Mucosa of stomach (tissue), 1 donor: ENCODE results near the gene ZNF484.
"Not testable (repeated sequence)": the region's sequence is repeated elsewhere in the genome, so short reads cannot be mapped to it uniquely, and the experiment has no call there.

Source experiments
- H3K27me3 ChIP-seq: one replicate; pipeline ENCODE4 v1.7.0; 2013; ENCODE audit warnings: mild to moderate bottlenecking, low read length; ENCODE audit not compliant: control insufficient read depth, insufficient read depth
- H3K36me3 ChIP-seq: one replicate; pipeline ENCODE4 v1.7.0; 2013; ENCODE audit warnings: low read length; ENCODE audit not compliant: control insufficient read depth, insufficient read depth
- H3K4me1 ChIP-seq: one replicate; pipeline ENCODE4 v1.7.0; 2013; ENCODE audit warnings: mild to moderate bottlenecking, low read length; ENCODE audit not compliant: control insufficient read depth, insufficient read depth
- H3K4me3 ChIP-seq: one replicate; pipeline ENCODE4 v1.7.0; 2013; ENCODE audit warnings: low read length
- H3K9ac ChIP-seq: one replicate; pipeline ENCODE4 v1.7.0; 2013; ENCODE audit warnings: mild to moderate bottlenecking, low read length, moderate library complexity
- H3K9me3 ChIP-seq: one replicate; pipeline ENCODE4 v1.7.0; 2013; ENCODE audit warnings: mild to moderate bottlenecking, low read length, moderate library complexity; ENCODE audit not compliant: control insufficient read depth
- donor health status: Pancreatic carcinoma.

ZNF484 gene

GRCh38 chr9:92877531-92878430 is at the start of gene ZNF484:
ZNF484 (minus strand) TSS chr9:92878038; CDS start chr9:92875029, 3,009 bp downstream.
- H3K27me3 ChIP-seq = no peaks in the 10 kb centered on the region
- no peaks in the 10 kb centered on the region for H3K9me3 ChIP-seq
- H3K4me3 ChIP-seq = peak within 1 kb of the TSS; percentile 99
- no peaks in the 10 kb centered on the region for H3K36me3 ChIP-seq
- H3K4me1 ChIP-seq = no peaks in the 10 kb centered on the region
- H3K9ac ChIP-seq = peak within 1 kb of the TSS; percentile 89

DNA sequence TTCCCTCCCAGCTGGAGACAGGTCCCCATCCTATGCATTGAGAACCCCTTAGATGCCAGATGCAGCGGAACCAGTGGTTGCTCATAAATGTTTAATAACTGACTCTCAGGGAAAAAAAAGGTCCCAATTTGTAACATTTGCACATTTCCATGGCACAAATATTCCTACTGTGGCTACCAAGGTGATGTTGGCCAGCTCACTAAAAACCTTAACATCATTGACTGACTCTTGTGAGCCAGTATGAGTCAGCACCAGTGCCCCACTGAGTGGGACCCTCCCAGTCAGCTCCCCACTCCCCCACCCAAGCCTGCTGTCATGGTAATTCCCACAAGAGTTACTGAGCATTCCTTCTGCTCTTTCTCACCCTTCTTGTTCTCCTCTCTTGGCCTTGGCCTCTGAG is 42.6 kb upstream of the ZNF484 start:
- no peak overlapping the region for H3K9ac ChIP-seq
- no peak overlapping the region for H3K4me3 ChIP-seq
- H3K9me3 ChIP-seq = no peaks in the 10 kb centered on the region
- H3K27me3 ChIP-seq = peaks cover 3% of the 10 kb centered on the region
- no peaks in the 10 kb centered on the region for H3K36me3 ChIP-seq
- no peaks in the 10 kb centered on the region for H3K4me1 ChIP-seq

DNA sequence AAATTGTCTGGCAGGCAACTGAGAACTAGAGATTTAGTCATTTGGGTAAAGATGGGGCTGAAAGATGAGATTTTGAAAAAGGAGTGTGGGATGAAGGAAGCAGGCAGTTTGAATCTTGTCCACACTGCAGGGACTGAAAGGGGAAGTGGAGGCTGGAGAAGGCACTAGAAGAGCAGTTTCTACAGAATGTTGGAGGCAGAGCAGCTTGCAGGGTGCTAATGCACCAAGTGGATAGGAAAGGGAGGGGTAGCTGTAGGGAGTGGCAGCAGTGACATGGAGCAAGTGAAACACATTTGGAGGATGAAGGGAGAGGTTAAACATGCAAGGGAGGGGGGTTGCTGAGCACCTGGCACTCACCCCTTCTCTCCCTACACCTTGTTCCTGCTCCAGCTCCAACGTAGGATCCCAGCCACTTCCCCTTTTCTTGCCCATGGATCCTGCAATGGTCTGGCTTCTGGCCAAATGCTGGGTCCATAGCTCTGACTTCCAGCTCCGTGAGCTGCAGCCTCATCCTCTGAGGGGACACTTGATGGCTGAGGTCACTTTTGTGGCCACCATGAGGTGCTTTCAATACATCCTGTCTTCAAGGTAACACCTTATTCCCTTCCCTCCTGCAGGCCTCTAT is 39.5 kb upstream of the ZNF484 start:
- Histone ChIP-seq H3K4me3 (no peak overlapping the region), H3K9me3 (no peaks in the 10 kb centered on the region), H3K9ac (no peak overlapping the region), H3K27me3 (peaks cover 17% of the 10 kb centered on the region), H3K4me1 (no peaks in the 10 kb centered on the region), H3K36me3 (no peaks in the 10 kb centered on the region)

- Histone ChIP-seq H3K9me3 (no peaks in the 10 kb centered on the region), H3K4me1 (peaks cover 7% of the 10 kb centered on the region), H3K27me3 (peaks cover 28% of the 10 kb centered on the region), H3K36me3 (no peaks in the 10 kb centered on the region), H3K4me3 (no peak overlapping the region), H3K9ac (no peak overlapping the region)
Observed at GRCh38 chr9:92911511-92912475, 34.0 kb upstream of the ZNF484 start.

GRCh38 chr9:92905137-92905536 is 27.3 kb upstream of the ZNF484 start:
- not testable (repeated sequence) for H3K4me1 ChIP-seq, H3K27me3 ChIP-seq, H3K9ac ChIP-seq, H3K4me3 ChIP-seq, H3K9me3 ChIP-seq, H3K36me3 ChIP-seq

DNA sequence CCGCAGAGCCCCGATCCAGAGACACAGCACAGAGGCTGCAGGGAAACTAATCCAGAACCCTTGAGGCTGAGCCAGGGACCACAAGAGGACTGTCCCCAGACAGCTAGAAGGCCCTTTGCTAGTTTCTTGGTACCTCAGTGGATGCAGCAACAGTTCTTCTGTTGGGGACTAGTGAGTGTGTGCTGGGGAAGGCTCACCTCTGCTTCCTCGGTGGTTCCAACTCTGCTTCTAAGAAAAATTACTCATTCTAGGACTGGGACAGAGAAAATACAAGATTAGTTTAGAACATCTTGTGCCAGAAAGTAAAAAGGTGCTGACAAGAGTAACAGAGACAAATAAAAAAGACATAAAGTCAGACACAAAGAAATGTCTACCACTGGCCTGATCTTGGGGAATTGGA is 19.5 kb upstream of the ZNF484 start:
- H3K9me3 ChIP-seq = no peaks in the 10 kb centered on the region
- H3K4me1 ChIP-seq = no peaks in the 10 kb centered on the region
- H3K27me3 ChIP-seq = no peaks in the 10 kb centered on the region
- H3K4me3 ChIP-seq = no peak overlapping the region
- H3K9ac ChIP-seq = no peak overlapping the region
- no peaks in the 10 kb centered on the region for H3K36me3 ChIP-seq

DNA sequence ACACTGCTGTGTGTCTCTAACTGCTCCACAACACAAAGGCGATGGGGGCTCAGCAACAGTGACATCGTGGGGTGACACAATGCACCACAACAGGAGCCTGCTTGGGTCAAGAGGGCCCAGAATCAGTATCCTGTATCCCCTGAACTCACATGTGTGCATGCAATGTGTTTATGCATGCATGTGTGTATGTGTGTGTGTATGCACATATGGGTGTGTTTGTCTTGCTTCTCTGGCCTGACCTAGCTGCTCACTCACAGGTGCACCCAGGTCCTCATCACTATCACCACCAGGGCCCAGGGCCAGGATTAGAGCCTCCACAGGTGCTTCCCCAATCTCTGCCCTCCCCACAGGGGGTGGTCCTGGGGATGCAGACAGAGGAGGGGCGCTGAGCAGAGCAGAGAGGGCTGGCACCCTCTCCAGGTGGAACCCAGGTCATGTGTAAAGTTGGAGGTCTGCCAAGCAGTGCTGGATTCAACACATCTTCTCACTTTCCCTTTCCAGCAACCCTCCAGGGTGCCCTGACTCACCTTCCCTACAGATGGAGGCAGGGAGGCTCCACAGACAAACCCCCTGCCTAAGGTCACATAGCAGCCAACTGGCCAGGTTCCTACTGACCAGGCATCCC is 18.1 kb upstream of the ZNF484 start:
- no peaks in the 10 kb centered on the region for H3K27me3 ChIP-seq
- no peaks in the 10 kb centered on the region for H3K9me3 ChIP-seq
- no peak overlapping the region for H3K4me3 ChIP-seq
- no peak overlapping the region for H3K9ac ChIP-seq
- no peaks in the 10 kb centered on the region for H3K36me3 ChIP-seq
- no peaks in the 10 kb centered on the region for H3K4me1 ChIP-seq

- Histone ChIP-seq H3K36me3 (no peaks in the 10 kb centered on the region), H3K4me3 (no peak overlapping the region), H3K9ac (no peak overlapping the region), H3K27me3 (no peaks in the 10 kb centered on the region), H3K4me1 (no peaks in the 10 kb centered on the region), H3K9me3 (no peaks in the 10 kb centered on the region)
Observed at GRCh38 chr9:92894711-92895362, 17.0 kb upstream of the ZNF484 start.

GRCh38 chr9:92893916-92894610 is 16.2 kb upstream of the ZNF484 start:
- H3K4me3 ChIP-seq, H3K9me3 ChIP-seq, H3K36me3 ChIP-seq, H3K4me1 ChIP-seq, H3K9ac ChIP-seq, H3K27me3 ChIP-seq: not testable (repeated sequence)

- not testable (repeated sequence) for H3K27me3 ChIP-seq, H3K36me3 ChIP-seq, H3K4me3 ChIP-seq, H3K9me3 ChIP-seq, H3K4me1 ChIP-seq, H3K9ac ChIP-seq
Observed at GRCh38 chr9:92892276-92892675, 14.4 kb upstream of the ZNF484 start.

GRCh38 chr9:92890761-92891160 is 12.9 kb upstream of the ZNF484 start:
- Histone ChIP-seq H3K27me3 (peaks cover 8% of the 10 kb centered on the region), H3K4me3 (no peak overlapping the region), H3K36me3 (no peaks in the 10 kb centered on the region), H3K9me3 (no peaks in the 10 kb centered on the region), H3K9ac (no peak overlapping the region), H3K4me1 (no peaks in the 10 kb centered on the region)
